SK-N-SH treated with all-trans-retinoic acid at 6 μM for 48 hours (cell line): ENCODE data around the gene ZNF653.

Experiments used
- ATAC-seq: fragments of 200-7000 bp; cut with Tn5 transposase; 3 replicates; pipeline ENCODE4 v1.9.1; 2020; ENCODE audit warnings: mild to moderate bottlenecking, moderate library complexity
- ARNTL ChIP-seq: fragments of 450-650 bp; formaldehyde crosslinking; IDR thresholded peaks from 2 replicates; pipeline ENCODE4 v1.5.0; 2020; ENCODE audit warnings: low read depth, mild to moderate bottlenecking, moderate library complexity, borderline replicate concordance
- BACH2 ChIP-seq: fragments of 250-450 bp; sonication (Bioruptor Pico); IDR thresholded peaks from 2 replicates; pipeline ENCODE4 v1.9.0; 2021; ENCODE audit warnings: mild to moderate bottlenecking, borderline replicate concordance
- CREB5 ChIP-seq: fragments of 250-450 bp; sonication (Bioruptor Pico); IDR thresholded peaks from 2 replicates; pipeline ENCODE4 v1.5.1; 2020; ENCODE audit warnings: low read depth, mild to moderate bottlenecking, moderate library complexity
- CSDC2 ChIP-seq: fragments of 250-450 bp; sonication (Bioruptor Pico); IDR thresholded peaks from 2 replicates; pipeline ENCODE4 v1.5.0; 2020; ENCODE audit warnings: mild to moderate bottlenecking, moderate library complexity
- CSRNP3 ChIP-seq: fragments of 250-450 bp; sonication (Bioruptor Pico); IDR thresholded peaks from 2 replicates; pipeline ENCODE4 v1.5.1; 2021; ENCODE audit warnings: mild to moderate bottlenecking, moderate library complexity
- ESRRG ChIP-seq: fragments of 250-450 bp; sonication (Bioruptor Pico); IDR thresholded peaks from 2 replicates; pipeline ENCODE4 v1.6.1; 2021; ENCODE audit warnings: mild to moderate bottlenecking
- GLIS3 ChIP-seq: fragments of 250-450 bp; sonication (Bioruptor Pico); IDR thresholded peaks from 2 replicates; pipeline ENCODE4 v1.5.0; 2020; ENCODE audit warnings: mild to moderate bottlenecking, moderate library complexity
- ISL1 ChIP-seq: fragments of 250-450 bp; sonication (Bioruptor Pico); IDR thresholded peaks from 2 replicates; pipeline ENCODE4 v2.1.2; 2022; ENCODE audit warnings: mild to moderate bottlenecking, moderate library complexity
- OSR1 ChIP-seq: fragments of 250-450 bp; sonication (Bioruptor Pico); IDR thresholded peaks from 2 replicates; pipeline ENCODE4 v1.8.0; 2022; ENCODE audit warnings: moderate library complexity, mild to moderate bottlenecking, inconsistent platforms
- PATZ1 ChIP-seq: fragments of 250-450 bp; sonication (Bioruptor Pico); IDR thresholded peaks from 2 replicates; pipeline ENCODE4 v1.8.0; 2020; ENCODE audit warnings: mild to moderate bottlenecking, moderate library complexity, borderline replicate concordance
- POU6F1 ChIP-seq: fragments of 250-450 bp; sonication (Bioruptor Pico); IDR thresholded peaks from 2 replicates; pipeline ENCODE4 v1.8.0; 2021; ENCODE audit warnings: low read depth, mild to moderate bottlenecking, moderate library complexity, borderline replicate concordance
- PPARA ChIP-seq: fragments of 250-450 bp; sonication (Bioruptor Pico); IDR thresholded peaks from 2 replicates; pipeline ENCODE4 v1.5.0; 2020; ENCODE audit warnings: mild to moderate bottlenecking, borderline replicate concordance
- RARB ChIP-seq: fragments of 250-450 bp; sonication (Bioruptor Pico); IDR thresholded peaks from 2 replicates; pipeline ENCODE4 v1.8.0; 2021; ENCODE audit warnings: mild to moderate bottlenecking, moderate library complexity
- SNAI2 ChIP-seq: fragments of 250-450 bp; sonication (Bioruptor Pico); IDR thresholded peaks from 2 replicates; pipeline ENCODE4 v1.5.0; 2020; ENCODE audit warnings: mild to moderate bottlenecking, moderate library complexity
- TCF4 ChIP-seq: fragments of 250-450 bp; sonication (Bioruptor Pico); IDR thresholded peaks from 2 replicates; pipeline ENCODE4 v1.8.0; 2021; ENCODE audit warnings: mild to moderate bottlenecking, moderate library complexity, borderline replicate concordance
- TOX ChIP-seq: fragments of 250-450 bp; sonication (Bioruptor Pico); IDR thresholded peaks from 2 replicates; pipeline ENCODE4 v1.8.0; 2021; ENCODE audit warnings: mild to moderate bottlenecking, moderate library complexity, borderline replicate concordance
- TSHZ2 ChIP-seq: fragments of 250-450 bp; sonication (Bioruptor Pico); IDR thresholded peaks from 2 replicates; pipeline ENCODE4 v1.5.0; 2020; ENCODE audit warnings: mild to moderate bottlenecking, moderate library complexity
- ZC3H10 ChIP-seq: fragments of 250-450 bp; sonication (Bioruptor Pico); IDR thresholded peaks from 2 replicates; pipeline ENCODE4 v1.5.1; 2021; ENCODE audit warnings: mild to moderate bottlenecking, moderate library complexity
- ZFP30 ChIP-seq: fragments of 450-650 bp; formaldehyde crosslinking; IDR thresholded peaks from 2 replicates; pipeline ENCODE4 v1.5.0; 2022; ENCODE audit warnings: mild to moderate bottlenecking, moderate library complexity
- ZNF565 ChIP-seq: fragments of 450-650 bp; formaldehyde crosslinking; conservative IDR thresholded peaks from 2 replicates; pipeline ENCODE4 v1.5.0; 2020; ENCODE audit warnings: low read depth, mild to moderate bottlenecking, moderate library complexity
- ZNF8 ChIP-seq: fragments of 450-650 bp; formaldehyde crosslinking; IDR thresholded peaks from 2 replicates; pipeline ENCODE4 v1.5.0; 2020; ENCODE audit warnings: mild to moderate bottlenecking, moderate library complexity

The ZNF653 gene

GRCh38 chr19:11495481-11495880 lies 10.2 kb downstream of the ZNF653 start:
- no peak for TF ChIP-seq CSRNP3 (CRISPR knock-in tag)
- no peak for TF ChIP-seq ESRRG
- TF ChIP-seq ZFP30: no peak
- TF ChIP-seq TCF4: no peak
- TF ChIP-seq ZNF8 (CRISPR knock-in tag): no peak
- TF ChIP-seq ISL1 (CRISPR knock-in tag): no peak
- TF ChIP-seq POU6F1 (CRISPR knock-in tag): no peak
- TF ChIP-seq PPARA (CRISPR knock-in tag): no peak
- no peak for TF ChIP-seq ARNTL (CRISPR knock-in tag)
- no peak for TF ChIP-seq SNAI2
- TF ChIP-seq OSR1 (CRISPR knock-in tag): no peak
- no peak for TF ChIP-seq CSDC2
- no peak for TF ChIP-seq RARB (CRISPR knock-in tag)
- TF ChIP-seq PATZ1 (CRISPR knock-in tag): no peak
- TF ChIP-seq TOX (CRISPR knock-in tag): no peak
- TF ChIP-seq ZC3H10 (CRISPR knock-in tag): no peak
- no peak for TF ChIP-seq GLIS3
- TF ChIP-seq BACH2 (CRISPR knock-in tag): no peak
- no peak for ATAC-seq

- TF ChIP-seq ESRRG (no peak), CREB5 (no peak), PPARA (CRISPR knock-in tag) (no peak), SNAI2 (no peak), TOX (CRISPR knock-in tag) (no peak), CSDC2 (no peak), PATZ1 (CRISPR knock-in tag) (no peak), CSRNP3 (CRISPR knock-in tag) (no peak), ZNF8 (CRISPR knock-in tag) (no peak), GLIS3 (no peak), ZNF565 (CRISPR knock-in tag) (no peak), ARNTL (CRISPR knock-in tag) (no peak), POU6F1 (CRISPR knock-in tag) (no peak), TSHZ2 (no peak), ISL1 (CRISPR knock-in tag) (no peak), ZC3H10 (CRISPR knock-in tag) (no peak), TCF4 (no peak), OSR1 (CRISPR knock-in tag) (no peak)
- no peak for ATAC-seq
These were observed 10.9 kb downstream of the ZNF653 start for GRCh38 chr19:11494634-11495285.
